SK-N-SH (cell line): ENCODE data around the gene SMIM36.

Experiments used
- CTCF ChIP-seq: fragments of 200-600 bp; sonication (generic); IDR thresholded peaks from 2 replicates; pipeline ENCODE4 v1.6.1; 2017; ENCODE audit warnings: antibody characterized with exemption, mild to moderate bottlenecking, moderate library complexity
- POLR2AphosphoS5 ChIP-seq: IDR thresholded peaks from 2 replicates; pipeline ENCODE4 v1.6.1; 2012; ENCODE audit warnings: low read depth, low read length
- RAD21 ChIP-seq: IDR thresholded peaks from 2 replicates; pipeline ENCODE4 v1.6.1; 2012; ENCODE audit warnings: mild to moderate bottlenecking, low read length

- TF ChIP-seq CTCF = no peak
- TF ChIP-seq POLR2AphosphoS5 = no peak
- TF ChIP-seq RAD21 = no peak
These were observed 7.3 kb upstream of the SMIM36 start for GRCh38 chr17:55518510-55518909.
